T-helper 17 cell (primary cell): ENCODE measurements around the gene PPP1R12B. TPM values are rescaled to one million over a fixed set of nuclear protein-coding genes. Genes with fewer than 3 reads are reported as not detected.

Source experiments
- ATAC-seq: fragments of 150-1000 bp; cut with Tn5 transposase; 2 replicates; pipeline ENCODE4 v1.10.0; 2021; ENCODE audit warnings: mild to moderate bottlenecking, moderate library complexity
- DNase-seq, 3 donors: peaks; one replicate each; pipeline versions ENCODE4 v3.0.0 to v3.0.0-alpha.2; 2020 to 2021
- H3K9me3 ChIP-seq: one replicate; pipeline ENCODE4 v1.7.0; 2013; ENCODE audit warnings: low read length, mild to moderate bottlenecking; ENCODE audit not compliant: control insufficient read depth, poor library complexity, severe bottlenecking
- H3K27ac Mint-ChIP-seq: one replicate; pipeline ENCODE4 v1.8.0; 2022; ENCODE audit warnings: mild to moderate bottlenecking, moderate library complexity, mixed read lengths
- H3K27me3 Mint-ChIP-seq: one replicate; pipeline ENCODE4 v1.8.0; 2022; ENCODE audit warnings: mixed read lengths
- H3K36me3 Mint-ChIP-seq: one replicate; pipeline ENCODE4 v1.8.0; 2022; ENCODE audit warnings: low read depth, mixed read lengths
- H3K4me1 Mint-ChIP-seq: one replicate; pipeline ENCODE4 v1.8.0; 2022; ENCODE audit warnings: mild to moderate bottlenecking, mixed read lengths
- H3K4me3 Mint-ChIP-seq: one replicate; pipeline ENCODE4 v1.8.0; 2022; ENCODE audit warnings: mild to moderate bottlenecking, moderate library complexity, mixed read lengths
- total RNA-seq, 4 donors: library from RNA in 2 of 4; stranded (reverse) in 2 of 4; gene quantifications; one replicate each; pipeline ENCODE4 v1.2.3 and lab custom pipeline; 2022 to 2026

Gene PPP1R12B
- total RNA-seq, 2 donors from 2014 or later: 28.6 to 30.4 TPM

DNA sequence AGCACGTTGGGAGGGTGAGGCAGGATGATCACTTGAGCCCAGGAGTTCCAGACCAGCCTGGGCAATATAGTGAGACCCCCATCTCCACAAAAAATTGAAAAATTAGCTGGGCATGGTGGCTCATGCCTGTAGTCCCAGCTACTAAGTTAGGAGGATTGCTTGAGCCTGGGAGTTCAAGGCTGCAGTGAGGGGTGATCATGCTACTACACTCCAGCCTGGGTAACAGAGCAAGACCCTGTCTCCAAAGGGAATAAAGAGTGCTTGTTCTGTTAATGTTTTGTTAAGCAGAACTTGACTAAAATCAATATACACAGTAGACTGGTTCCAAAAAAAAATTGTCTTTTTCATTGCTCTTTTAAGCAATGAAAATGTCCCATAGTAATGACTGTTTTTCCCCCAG, 215.3 kb downstream of the PPP1R12B start:
- H3K4me1 Mint-ChIP-seq: peaks cover 6% of the 10 kb centered on the region
- no peak overlapping the region for H3K4me3 Mint-ChIP-seq
- peaks cover 10% of the 10 kb centered on the region for H3K36me3 Mint-ChIP-seq
- H3K9me3 ChIP-seq: no peaks in the 10 kb centered on the region
- no peak for DNase-seq
- no peaks in the 10 kb centered on the region for H3K27me3 Mint-ChIP-seq
- ATAC-seq: no peak
- H3K27ac Mint-ChIP-seq: no peak overlapping the region

DNA sequence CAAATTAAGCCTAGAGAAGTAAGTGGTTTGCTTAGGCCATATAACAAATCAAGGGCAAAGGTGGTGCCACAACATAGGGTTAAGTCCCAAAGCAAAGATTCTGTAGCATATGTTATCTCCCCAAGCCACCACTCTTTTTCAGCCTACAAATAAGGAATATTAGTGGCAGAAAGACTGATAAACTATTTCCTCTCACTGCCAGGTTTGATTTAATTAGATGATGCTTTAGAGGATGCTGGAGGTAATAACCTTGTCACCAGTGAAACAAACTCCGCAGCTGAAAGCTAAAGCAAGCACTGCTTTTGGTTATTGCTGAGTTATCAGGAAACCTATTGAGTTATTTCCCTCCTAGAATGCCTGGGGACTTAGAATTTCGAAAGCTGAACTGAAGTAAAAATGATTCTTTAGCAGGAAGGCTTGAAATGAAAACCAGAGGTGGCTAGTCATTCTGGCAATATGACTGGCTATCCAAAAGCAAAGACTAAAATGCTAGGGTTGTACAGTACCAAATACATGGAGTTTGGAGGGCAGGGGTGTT, 216.5 kb downstream of the PPP1R12B start:
- H3K9me3 ChIP-seq: no peaks in the 10 kb centered on the region
- H3K27ac Mint-ChIP-seq: no peak overlapping the region
- no peak overlapping the region for H3K4me3 Mint-ChIP-seq
- H3K27me3 Mint-ChIP-seq: no peaks in the 10 kb centered on the region
- peaks cover 13% of the 10 kb centered on the region for H3K36me3 Mint-ChIP-seq
- DNase-seq: no peak
- ATAC-seq: no peak
- H3K4me1 Mint-ChIP-seq: peaks cover 4% of the 10 kb centered on the region

DNA sequence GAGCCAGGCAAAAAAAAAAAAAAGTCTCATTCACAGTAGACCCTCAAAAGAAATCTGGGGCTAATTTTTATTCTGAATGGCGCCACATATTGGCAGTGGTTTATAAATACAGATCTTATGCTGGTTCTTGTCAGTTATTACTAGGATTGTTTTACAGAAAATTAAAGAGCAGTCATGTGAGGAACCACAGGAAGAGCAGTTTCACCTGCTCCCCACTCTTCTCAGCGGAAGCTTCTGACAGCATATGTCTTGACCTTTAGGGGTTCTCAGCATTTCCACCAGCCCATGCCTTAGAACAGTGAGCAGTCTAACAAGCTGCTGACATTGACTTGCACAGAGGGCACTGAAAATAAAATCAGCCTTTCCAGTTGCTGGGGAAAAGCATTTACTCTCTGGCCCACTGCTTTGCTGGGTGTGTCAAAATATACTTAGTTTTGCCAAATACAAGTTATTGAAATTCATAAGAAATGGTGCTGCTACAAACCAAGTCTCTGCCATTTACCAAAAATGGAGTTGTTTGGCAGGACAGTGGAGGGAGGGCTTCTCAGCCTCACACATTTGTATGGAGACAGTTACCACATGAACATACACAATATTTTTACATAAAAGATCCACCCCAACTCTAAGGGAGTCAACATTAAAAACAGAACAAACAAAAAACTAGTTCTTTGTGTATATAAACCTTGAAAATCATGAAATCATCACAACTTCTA, 217.5 kb downstream of the PPP1R12B start:
- no peaks in the 10 kb centered on the region for H3K9me3 ChIP-seq
- no peak for ATAC-seq
- DNase-seq: no peak
- no peak overlapping the region for H3K27ac Mint-ChIP-seq
- no peaks in the 10 kb centered on the region for H3K27me3 Mint-ChIP-seq
- H3K36me3 Mint-ChIP-seq: peaks cover 13% of the 10 kb centered on the region
- no peak overlapping the region for H3K4me3 Mint-ChIP-seq
- H3K4me1 Mint-ChIP-seq: peaks cover 4% of the 10 kb centered on the region

DNA sequence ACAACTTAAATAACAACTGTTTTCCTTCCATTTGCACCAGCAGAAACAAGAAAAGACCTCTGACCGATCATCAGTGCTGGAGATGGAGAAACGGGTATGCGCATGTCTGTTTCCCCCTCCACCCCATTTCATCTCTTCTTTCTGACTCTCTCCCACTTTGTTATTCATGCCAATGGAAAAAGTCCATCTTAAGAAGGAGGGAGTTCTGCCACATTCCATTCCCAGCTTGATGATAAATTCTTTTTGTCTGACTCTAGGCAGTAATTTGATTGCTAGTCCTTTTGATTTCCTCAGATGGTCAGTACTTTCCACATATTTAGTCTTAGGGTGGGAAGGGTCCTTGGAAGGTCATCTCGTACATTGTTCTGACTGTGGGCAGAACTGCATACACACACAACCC, 219.2 kb downstream of the PPP1R12B start:
- no peak for ATAC-seq
- H3K27ac Mint-ChIP-seq: no peak overlapping the region
- peaks cover 14% of the 10 kb centered on the region for H3K36me3 Mint-ChIP-seq

DNA sequence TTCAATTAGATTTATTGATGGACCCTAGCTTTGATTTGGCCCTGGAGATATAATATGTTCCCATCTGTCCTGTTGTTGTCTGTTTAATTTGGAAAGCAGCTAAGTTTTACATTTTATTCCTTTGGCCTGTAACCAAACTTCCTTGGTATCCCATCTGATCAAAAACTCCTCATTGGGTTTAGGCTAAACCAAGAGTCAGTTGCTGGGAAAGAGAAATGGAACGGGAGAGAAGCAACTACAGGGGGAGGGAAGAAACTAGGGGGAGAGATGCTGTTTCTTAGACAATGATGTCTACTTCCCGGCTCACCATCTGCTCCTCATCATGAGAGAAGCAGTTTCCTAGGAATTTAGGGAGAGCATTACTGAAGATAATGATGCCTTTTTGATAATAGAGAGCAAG, 219.9 kb downstream of the PPP1R12B start:
- Mint-ChIP-seq H3K27me3 (no peaks in the 10 kb centered on the region), H3K27ac (no peak overlapping the region), H3K4me3 (no peak overlapping the region), H3K36me3 (peaks cover 20% of the 10 kb centered on the region), H3K4me1 (peaks cover 7% of the 10 kb centered on the region)
- no peak for DNase-seq
- no peak for ATAC-seq
- H3K9me3 ChIP-seq: no peaks in the 10 kb centered on the region

More for the DNA sequence above, 219.2 kb downstream of the PPP1R12B start:
- no peak overlapping the region for H3K4me3 Mint-ChIP-seq
- no peaks in the 10 kb centered on the region for H3K27me3 Mint-ChIP-seq
- H3K9me3 ChIP-seq: no peaks in the 10 kb centered on the region
- DNase-seq: no peak
- peaks cover 4% of the 10 kb centered on the region for H3K4me1 Mint-ChIP-seq

DNA sequence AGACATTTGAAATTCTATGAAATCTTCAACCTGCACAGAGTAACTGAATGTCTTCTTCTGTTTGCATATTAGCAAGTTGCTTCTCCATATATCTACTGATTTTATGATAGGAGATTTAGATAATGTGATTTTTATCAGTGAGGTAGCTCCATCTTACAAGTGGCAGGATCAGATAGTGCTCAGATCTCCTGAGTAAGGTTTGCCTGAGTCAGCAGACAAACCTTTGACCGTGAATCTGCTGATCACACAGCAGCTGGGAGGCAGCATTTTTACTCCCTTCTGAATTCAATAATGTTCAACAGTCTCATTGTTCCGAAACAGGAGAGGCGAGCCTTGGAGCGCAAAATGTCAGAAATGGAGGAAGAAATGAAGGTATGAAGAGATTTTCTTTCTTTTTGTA, 220.3 kb downstream of the PPP1R12B start:
- ATAC-seq: no peak
- Mint-ChIP-seq H3K4me3 (no peak overlapping the region), H3K4me1 (peaks cover 7% of the 10 kb centered on the region), H3K36me3 (peaks cover 20% of the 10 kb centered on the region), H3K27me3 (no peaks in the 10 kb centered on the region), H3K27ac (no peak overlapping the region)
- no peak for DNase-seq
- H3K9me3 ChIP-seq: no peaks in the 10 kb centered on the region

DNA sequence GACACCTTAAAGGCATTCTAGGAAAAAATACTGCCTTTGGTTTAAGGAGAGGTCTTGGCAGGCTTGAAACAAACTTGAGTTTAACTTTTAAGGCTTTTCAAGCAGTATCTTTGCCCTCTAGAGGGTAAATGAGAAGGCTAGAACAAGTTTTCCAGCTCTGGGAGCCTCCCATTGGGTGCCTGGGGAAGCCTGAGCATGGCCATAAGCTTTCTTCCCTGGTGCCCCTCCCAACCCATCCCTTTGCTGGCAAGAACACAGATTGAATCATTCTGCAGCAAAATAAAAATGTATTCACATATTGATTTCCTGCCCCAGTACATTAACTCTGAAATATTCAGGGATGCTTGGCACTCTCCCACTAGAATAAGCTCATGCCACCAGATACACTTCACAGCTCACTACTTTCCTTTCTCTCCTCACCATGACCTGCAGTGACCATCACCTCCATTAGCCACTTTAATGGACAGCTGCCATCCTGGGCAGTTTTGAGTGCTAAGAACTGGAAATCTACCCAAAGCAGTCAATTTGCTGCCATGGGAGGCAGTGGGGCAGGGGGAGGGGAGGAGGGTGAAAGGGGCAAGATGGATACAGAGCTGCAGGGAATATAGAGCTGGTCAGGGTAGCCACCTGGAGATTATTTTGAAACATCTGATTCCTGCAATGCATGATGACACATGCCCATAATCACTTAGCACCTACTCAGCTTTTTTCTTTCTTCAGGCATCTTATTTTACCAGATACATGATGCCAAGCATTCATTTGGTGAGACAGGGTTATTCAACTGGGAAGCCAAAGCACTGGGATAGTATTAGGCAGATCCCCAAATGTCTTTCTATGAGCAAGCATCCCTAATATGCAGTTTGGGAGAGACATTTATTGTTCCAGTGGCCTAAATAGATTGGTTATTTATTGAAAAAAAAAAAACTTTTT, 221.2 kb downstream of the PPP1R12B start:
- peaks cover 8% of the 10 kb centered on the region for H3K4me1 Mint-ChIP-seq
- no peak overlapping the region for H3K4me3 Mint-ChIP-seq
- peaks cover 19% of the 10 kb centered on the region for H3K36me3 Mint-ChIP-seq
- no peaks in the 10 kb centered on the region for H3K27me3 Mint-ChIP-seq
- no peaks in the 10 kb centered on the region for H3K9me3 ChIP-seq
- H3K27ac Mint-ChIP-seq: no peak overlapping the region
- ATAC-seq: no peak
- DNase-seq: no peak

DNA sequence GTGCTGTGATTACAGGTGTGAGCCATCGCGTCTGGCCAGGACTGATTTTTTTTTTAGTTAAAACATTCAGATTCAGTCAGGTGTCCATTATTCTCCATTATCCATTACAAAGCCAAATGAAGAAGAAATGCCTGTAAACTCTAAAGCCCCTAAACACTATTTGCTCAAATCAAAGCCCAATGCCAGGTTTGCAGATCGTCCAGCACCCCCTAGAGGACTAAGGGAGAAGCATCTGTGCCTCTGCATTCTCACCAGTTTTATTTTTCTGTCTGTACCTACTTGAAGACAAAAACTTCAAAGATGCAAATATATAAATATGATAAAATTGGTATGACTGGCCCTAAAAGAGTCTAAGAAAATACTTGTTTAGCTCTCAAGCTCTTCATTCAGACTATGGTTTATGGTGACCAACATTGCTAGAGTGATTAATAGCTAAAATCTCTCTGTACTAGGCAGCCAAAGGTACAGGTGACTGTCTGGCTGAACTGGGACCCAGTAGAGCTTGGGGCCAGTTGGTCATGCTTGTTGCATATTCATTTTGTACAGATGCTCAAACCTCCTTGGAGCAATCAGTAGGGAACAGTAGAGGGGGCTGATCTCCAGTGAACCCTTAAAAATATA, 223.3 kb downstream of the PPP1R12B start:
- Mint-ChIP-seq H3K4me1 (peaks cover 9% of the 10 kb centered on the region), H3K27ac (no peak overlapping the region), H3K4me3 (no peak overlapping the region), H3K36me3 (peaks cover 24% of the 10 kb centered on the region), H3K27me3 (no peaks in the 10 kb centered on the region)
- DNase-seq: no peak
- no peak for ATAC-seq
- H3K9me3 ChIP-seq: no peaks in the 10 kb centered on the region

DNA sequence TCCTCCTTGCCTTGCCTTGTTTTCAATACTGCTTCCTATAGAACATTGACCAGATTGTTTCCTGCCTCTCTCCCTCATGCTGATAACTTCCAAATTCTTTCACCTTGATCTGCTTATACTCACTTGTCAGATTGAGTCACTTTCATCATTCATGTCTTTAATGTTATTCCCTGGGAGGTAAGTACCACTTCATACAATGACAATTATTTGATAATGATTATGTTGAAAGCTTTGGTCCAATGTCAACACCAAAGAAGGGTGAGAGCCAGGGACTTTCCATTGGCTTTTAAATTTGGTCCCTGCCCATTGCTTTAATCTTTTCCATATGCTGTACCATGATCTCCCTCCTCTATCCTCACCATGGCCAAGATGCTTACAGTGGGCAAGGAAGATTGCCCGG, 224.4 kb downstream of the PPP1R12B start:
- Mint-ChIP-seq H3K4me3 (no peak overlapping the region), H3K4me1 (peaks cover 7% of the 10 kb centered on the region)

DNA sequence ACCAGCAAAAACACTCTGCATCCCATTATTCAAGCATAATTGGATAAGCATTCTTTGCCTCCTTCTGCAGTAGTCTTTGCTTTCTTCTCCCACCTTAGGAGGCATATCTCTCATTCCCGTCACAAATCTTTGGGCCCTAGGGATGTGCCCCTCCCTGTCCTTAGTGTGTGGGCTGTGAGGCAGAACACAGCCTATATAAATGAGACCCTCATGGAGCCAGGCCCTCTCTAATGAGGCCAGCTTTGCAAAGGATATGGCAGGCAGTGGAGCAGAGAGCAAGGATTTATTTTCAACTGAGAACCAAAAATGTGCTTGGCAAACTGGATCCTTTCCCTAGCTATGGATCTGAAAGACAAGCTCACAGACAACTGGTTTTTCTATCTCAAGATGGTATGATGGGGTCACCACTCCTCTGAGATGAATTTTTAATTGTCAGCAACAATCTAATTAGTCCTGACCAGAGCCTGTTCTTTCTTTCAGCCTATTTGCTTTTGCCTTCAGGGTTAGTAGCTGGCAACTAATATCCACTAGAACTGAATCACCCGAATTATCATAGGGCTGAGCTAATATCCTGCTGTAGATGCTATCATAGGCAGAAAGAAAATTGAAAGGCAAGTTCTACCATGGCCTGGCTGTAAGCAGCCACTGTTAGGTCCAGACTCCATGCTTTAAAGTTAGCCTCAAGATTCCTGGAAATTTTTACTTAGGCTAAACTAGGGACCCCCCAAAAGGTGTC, 227.6 kb downstream of the PPP1R12B start:
- H3K4me3 Mint-ChIP-seq: no peak overlapping the region
- ATAC-seq (no peak), DNase-seq (no peak)
- H3K9me3 ChIP-seq: no peaks in the 10 kb centered on the region
- H3K4me1 Mint-ChIP-seq: peaks cover 7% of the 10 kb centered on the region
- H3K27me3 Mint-ChIP-seq: no peaks in the 10 kb centered on the region
- H3K36me3 Mint-ChIP-seq: peaks cover 18% of the 10 kb centered on the region
- H3K27ac Mint-ChIP-seq: no peak overlapping the region

More for the DNA sequence above, 224.4 kb downstream of the PPP1R12B start:
- Mint-ChIP-seq H3K27me3 (no peaks in the 10 kb centered on the region), H3K27ac (no peak overlapping the region), H3K36me3 (peaks cover 18% of the 10 kb centered on the region)
- DNase-seq: no peak
- no peaks in the 10 kb centered on the region for H3K9me3 ChIP-seq
- ATAC-seq: no peak

DNA sequence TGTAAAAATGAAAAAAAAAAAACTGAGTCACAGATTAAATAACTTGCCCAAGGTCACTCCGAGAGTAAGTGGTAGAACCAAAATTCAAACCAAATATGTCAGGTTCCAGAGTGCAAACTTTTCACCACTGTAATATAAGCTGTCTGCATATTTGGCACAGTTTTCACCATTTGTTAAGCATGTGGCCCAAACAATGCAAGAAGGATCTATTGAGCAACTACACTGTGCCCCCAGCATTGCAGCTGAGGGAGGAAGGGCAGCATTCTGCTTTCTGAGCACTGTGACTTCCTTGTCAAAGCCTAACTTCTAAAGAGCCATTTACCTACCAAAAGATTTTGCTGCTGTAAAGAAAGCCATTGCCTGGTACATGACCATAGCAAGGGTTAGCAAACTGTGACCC, 228.3 kb downstream of the PPP1R12B start:
- peaks cover 19% of the 10 kb centered on the region for H3K36me3 Mint-ChIP-seq
- no peak for DNase-seq

DNA sequence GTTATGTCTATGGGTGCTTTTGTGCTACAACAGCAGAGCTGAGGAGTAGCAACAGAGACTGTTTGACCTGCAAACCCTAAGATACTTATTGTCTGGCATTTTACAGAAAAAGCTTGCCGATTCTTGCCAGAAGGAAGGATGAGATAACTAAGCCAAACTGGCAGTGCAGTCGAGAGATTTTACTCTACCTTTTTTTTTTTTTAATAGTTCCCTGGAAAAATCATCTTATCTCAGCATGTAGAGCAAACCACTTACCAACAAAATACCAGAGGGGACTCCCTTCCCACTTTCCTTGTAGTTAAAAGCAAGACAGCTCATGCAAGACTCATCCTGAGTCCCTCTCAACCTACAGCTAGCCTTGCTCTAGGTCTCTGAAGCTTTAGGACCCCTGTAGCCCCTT, 228.9 kb downstream of the PPP1R12B start:
- DNase-seq: no peak
- Mint-ChIP-seq H3K4me1 (peaks cover 7% of the 10 kb centered on the region), H3K27ac (no peak overlapping the region), H3K36me3 (peaks cover 19% of the 10 kb centered on the region), H3K4me3 (no peak overlapping the region), H3K27me3 (no peaks in the 10 kb centered on the region)
- no peak for ATAC-seq
- no peaks in the 10 kb centered on the region for H3K9me3 ChIP-seq

More for the DNA sequence above, 228.3 kb downstream of the PPP1R12B start:
- no peak overlapping the region for H3K27ac Mint-ChIP-seq
- no peak for ATAC-seq
- H3K27me3 Mint-ChIP-seq: no peaks in the 10 kb centered on the region
- H3K4me3 Mint-ChIP-seq: no peak overlapping the region
- H3K9me3 ChIP-seq: no peaks in the 10 kb centered on the region
- H3K4me1 Mint-ChIP-seq: peaks cover 7% of the 10 kb centered on the region
